DMS153 treated with DMSO at 0.1 percent for 48 hours (cell line): ENCODE measurements around the gene MXD3.
"Not testable (repeated sequence)": the region's sequence is repeated elsewhere in the genome, so short reads cannot be mapped to it uniquely, and the experiment has no call there.

Experiments used
- DNase-seq: peaks from one replicate; lab custom pipeline; 2025; ENCODE audit not compliant: unreplicated experiment; lab: John Stamatoyannopoulos, UW

The MXD3 gene

GRCh38 chr5:177343777-177344176 is 32.1 kb upstream of the MXD3 start:
- no peak for DNase-seq

- not testable (repeated sequence) for DNase-seq
These were observed 31.3 kb upstream of the MXD3 start for GRCh38 chr5:177343000-177343399.

GRCh38 chr5:177339107-177339638 is 27.5 kb upstream of the MXD3 start:
- DNase-seq = no peak

- DNase-seq = no peak
These were observed 26.8 kb upstream of the MXD3 start for GRCh38 chr5:177338251-177339106.

GRCh38 chr5:177336603-177337494 is 25.2 kb upstream of the MXD3 start:
- DNase-seq = no peak

- DNase-seq = no peak
These were observed 24.4 kb upstream of the MXD3 start for GRCh38 chr5:177336112-177336511.

- DNase-seq = no peak
These were observed 24.0 kb upstream of the MXD3 start for GRCh38 chr5:177335701-177336065.

GRCh38 chr5:177334781-177335700 is 23.3 kb upstream of the MXD3 start:
- DNase-seq = no peak

- DNase-seq = no peak
These were observed 22.5 kb upstream of the MXD3 start for GRCh38 chr5:177334155-177334551.

GRCh38 chr5:177333420-177334154 is 21.9 kb upstream of the MXD3 start:
- no peak for DNase-seq

- DNase-seq = no peak
These were observed 21.2 kb upstream of the MXD3 start for GRCh38 chr5:177332896-177333260.

- DNase-seq = no peak
These were observed 20.6 kb upstream of the MXD3 start for GRCh38 chr5:177332031-177332895.

- no peak for DNase-seq
These were observed 19.5 kb upstream of the MXD3 start for GRCh38 chr5:177330991-177331842.

- no peak for DNase-seq
These were observed 18.2 kb upstream of the MXD3 start for GRCh38 chr5:177329883-177330282.

- DNase-seq = no peak
These were observed 17.0 kb upstream of the MXD3 start for GRCh38 chr5:177328545-177329231.

GRCh38 chr5:177327539-177328522 is 16.1 kb upstream of the MXD3 start:
- no peak for DNase-seq
